Neural progenitor cell (in vitro differentiated cells): ENCODE measurements around the gene EPHB1. TPM values are rescaled to one million over a fixed set of nuclear protein-coding genes. Genes with fewer than 3 reads are reported as not detected.
"Not testable (repeated sequence)": the region's sequence is repeated elsewhere in the genome, so short reads cannot be mapped to it uniquely, and the experiment has no call there.

ENCODE experiments used
- DNase-seq: peaks from one replicate; pipeline ENCODE4 v3.0.0-alpha.2; 2016; ENCODE audit warnings: low spot score
- H2AFZ ChIP-seq: fragments of 200-600 bp; sonication (generic); replicated peaks from 2 replicates; pipeline ENCODE4 v1.6.1; 2016; ENCODE audit warnings: antibody characterized with exemption
- H3F3A ChIP-seq: fragments of 200-600 bp; sonication (generic); 2 replicates; pipeline ENCODE4 v1.6.1; 2016; ENCODE audit warnings: antibody characterized with exemption, low read depth
- H3K27ac ChIP-seq: fragments of 200-600 bp; sonication (generic); 2 replicates; pipeline ENCODE4 v1.5.1; 2016; ENCODE audit warnings: mild to moderate bottlenecking
- H3K27me3 ChIP-seq: fragments of 200-600 bp; sonication (generic); 2 replicates; pipeline ENCODE4 v1.6.1; 2016; ENCODE audit warnings: mild to moderate bottlenecking, moderate library complexity
- H3K36me3 ChIP-seq: fragments of 200-600 bp; sonication (generic); 2 replicates; pipeline ENCODE4 v1.5.1; 2016
- H3K4me1 ChIP-seq: fragments of 200-600 bp; sonication (generic); 2 replicates; pipeline ENCODE4 v1.6.1; 2016; ENCODE audit warnings: mixed run types
- H3K4me2 ChIP-seq: fragments of 200-600 bp; sonication (generic); 2 replicates; pipeline ENCODE4 v1.6.1; 2016
- H3K4me3 ChIP-seq: fragments of 200-600 bp; sonication (generic); 2 replicates; pipeline ENCODE4 v1.5.1; 2016
- H3K79me2 ChIP-seq: fragments of 200-600 bp; sonication (generic); 2 replicates; pipeline ENCODE4 v1.6.1; 2016; ENCODE audit warnings: low read depth
- H3K9ac ChIP-seq: fragments of 200-600 bp; sonication (generic); 2 replicates; pipeline ENCODE4 v1.6.1; 2016
- H3K9me3 ChIP-seq: fragments of 200-600 bp; sonication (generic); 2 replicates; pipeline ENCODE4 v1.5.1; 2016; ENCODE audit warnings: low read depth
- H4K20me1 ChIP-seq: fragments of 200-600 bp; sonication (generic); 2 replicates; pipeline ENCODE4 v1.6.1; 2016; ENCODE audit warnings: low read depth
- H3K27ac Mint-ChIP-seq: 3 replicates; pipeline ENCODE4 v1.8.0; 2021; ENCODE audit warnings: mixed read lengths
- H3K27me3 Mint-ChIP-seq: 2 replicates; pipeline ENCODE4 v1.8.0; 2022; ENCODE audit warnings: low read depth, mild to moderate bottlenecking, inconsistent platforms, moderate library complexity, mixed read lengths; ENCODE audit not compliant: insufficient read depth
- H3K36me3 Mint-ChIP-seq: 3 replicates; pipeline ENCODE4 v1.8.0; 2021; ENCODE audit warnings: mixed read lengths
- H3K4me1 Mint-ChIP-seq: 3 replicates; pipeline ENCODE4 v1.8.0; 2021; ENCODE audit warnings: mixed read lengths
- H3K4me3 Mint-ChIP-seq: 3 replicates; pipeline ENCODE4 v1.8.0; 2021; ENCODE audit warnings: mild to moderate bottlenecking, moderate library complexity, mixed read lengths
- H3K9me3 Mint-ChIP-seq: 3 replicates; pipeline ENCODE4 v1.8.0; 2020; ENCODE audit warnings: mixed read lengths
- EZH2 ChIP-seq: fragments of 200-600 bp; sonication (generic); IDR thresholded peaks from 2 replicates; pipeline ENCODE4 v1.6.1; 2017; ENCODE audit warnings: antibody characterized with exemption, mild to moderate bottlenecking, moderate library complexity
- EZH2phosphoT487 ChIP-seq: fragments of 200-600 bp; sonication (generic); IDR thresholded peaks from 2 replicates; pipeline ENCODE4 v1.6.1; 2017; ENCODE audit warnings: antibody characterized with exemption
- total RNA-seq: library from RNA; depleted of rRNA; stranded (reverse); fragments of >200 nt; gene quantifications from 2 replicates; pipeline ENCODE4 v1.2.3, GENCODE V29; 2015; ENCODE audit warnings: low replicate concordance
- TF ChIP-seq, protein P1 (sequence below): fragments of 200-600 bp; sonication (generic); IDR thresholded peaks from 2 replicates; pipeline ENCODE4 v1.5.1; 2017; ENCODE audit warnings: antibody characterized with exemption, mild to moderate bottlenecking

Gene EPHB1
- total RNA-seq, 1 donor from 2014 or later = 9.1 TPM

DNA sequence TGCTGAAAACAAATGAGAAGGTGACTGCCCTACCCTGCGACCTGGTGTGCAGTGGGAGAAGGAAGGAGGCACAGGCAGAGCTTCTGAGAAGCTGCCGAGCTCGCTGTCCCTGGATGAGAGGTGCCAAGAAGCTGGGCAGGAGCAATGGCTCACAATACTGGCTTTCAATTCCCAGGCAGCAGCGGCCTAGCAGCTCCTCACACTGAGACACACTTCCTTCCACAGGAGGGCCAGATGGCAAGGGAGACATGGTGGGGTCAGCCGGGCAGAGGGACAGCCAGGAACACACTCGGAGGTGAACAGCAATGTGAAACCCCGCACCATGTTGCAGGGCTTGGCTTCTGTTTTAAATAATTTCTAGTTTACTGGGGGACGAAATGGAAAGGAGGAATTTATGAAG lies 314.6 kb downstream of the EPHB1 start:
- H3K27me3 ChIP-seq = no peaks in the 10 kb centered on the region
- H3K4me1 ChIP-seq = no peaks in the 10 kb centered on the region
- no peak for TF ChIP-seq EZH2phosphoT487
- no peak for TF ChIP-seq EZH2
- TF ChIP-seq, protein P1, sequence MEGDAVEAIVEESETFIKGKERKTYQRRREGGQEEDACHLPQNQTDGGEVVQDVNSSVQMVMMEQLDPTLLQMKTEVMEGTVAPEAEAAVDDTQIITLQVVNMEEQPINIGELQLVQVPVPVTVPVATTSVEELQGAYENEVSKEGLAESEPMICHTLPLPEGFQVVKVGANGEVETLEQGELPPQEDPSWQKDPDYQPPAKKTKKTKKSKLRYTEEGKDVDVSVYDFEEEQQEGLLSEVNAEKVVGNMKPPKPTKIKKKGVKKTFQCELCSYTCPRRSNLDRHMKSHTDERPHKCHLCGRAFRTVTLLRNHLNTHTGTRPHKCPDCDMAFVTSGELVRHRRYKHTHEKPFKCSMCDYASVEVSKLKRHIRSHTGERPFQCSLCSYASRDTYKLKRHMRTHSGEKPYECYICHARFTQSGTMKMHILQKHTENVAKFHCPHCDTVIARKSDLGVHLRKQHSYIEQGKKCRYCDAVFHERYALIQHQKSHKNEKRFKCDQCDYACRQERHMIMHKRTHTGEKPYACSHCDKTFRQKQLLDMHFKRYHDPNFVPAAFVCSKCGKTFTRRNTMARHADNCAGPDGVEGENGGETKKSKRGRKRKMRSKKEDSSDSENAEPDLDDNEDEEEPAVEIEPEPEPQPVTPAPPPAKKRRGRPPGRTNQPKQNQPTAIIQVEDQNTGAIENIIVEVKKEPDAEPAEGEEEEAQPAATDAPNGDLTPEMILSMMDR = no peak
- H4K20me1 ChIP-seq = peaks cover 29% of the 10 kb centered on the region
- H3K4me1 Mint-ChIP-seq = peaks cover 3% of the 10 kb centered on the region
- H3K9me3 Mint-ChIP-seq = no peaks in the 10 kb centered on the region
- no peak overlapping the region for H3K27ac ChIP-seq
- no peak overlapping the region for H3K9ac ChIP-seq
- no peaks in the 10 kb centered on the region for H3K79me2 ChIP-seq
- H3K36me3 Mint-ChIP-seq = no peaks in the 10 kb centered on the region
- H3K36me3 ChIP-seq = no peaks in the 10 kb centered on the region
- DNase-seq = no peak
- H3K4me2 ChIP-seq = no peak overlapping the region
- H3K4me3 Mint-ChIP-seq = no peak overlapping the region
- H2AFZ ChIP-seq = no peak overlapping the region
- no peaks in the 10 kb centered on the region for H3F3A ChIP-seq
- H3K9me3 ChIP-seq = no peaks in the 10 kb centered on the region
- H3K27me3 Mint-ChIP-seq = peaks cover 2% of the 10 kb centered on the region
- no peak overlapping the region for H3K27ac Mint-ChIP-seq
- no peak overlapping the region for H3K4me3 ChIP-seq

DNA sequence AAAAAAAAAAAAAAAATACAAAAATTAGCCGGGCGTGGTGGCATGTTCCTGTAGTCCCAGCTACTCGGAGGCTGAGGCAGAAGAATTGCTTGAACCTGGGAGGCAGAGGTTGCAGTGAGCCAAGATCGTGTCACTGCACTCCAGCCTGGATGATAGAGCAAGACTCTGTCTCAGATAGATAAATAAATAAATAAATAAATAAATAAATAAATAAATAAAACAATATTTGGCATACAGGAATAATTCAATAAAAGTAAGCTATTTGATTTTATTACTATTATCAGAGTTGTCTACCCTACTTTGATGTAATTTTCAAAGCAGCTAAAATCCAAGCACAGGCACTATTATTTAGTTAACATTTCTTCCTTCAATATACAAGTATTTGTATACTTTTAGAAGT lies 319.5 kb downstream of the EPHB1 start:
- not testable (repeated sequence) for H3K4me2 ChIP-seq, H3K27me3 ChIP-seq, H4K20me1 ChIP-seq, H3K9ac ChIP-seq, H3K9me3 Mint-ChIP-seq, H3K79me2 ChIP-seq, H3K27me3 Mint-ChIP-seq, H3K4me1 Mint-ChIP-seq, H3F3A ChIP-seq, H3K36me3 ChIP-seq, H3K4me3 ChIP-seq, H3K9me3 ChIP-seq, H2AFZ ChIP-seq, H3K27ac ChIP-seq, H3K27ac Mint-ChIP-seq, H3K4me1 ChIP-seq, DNase-seq, H3K36me3 Mint-ChIP-seq, H3K4me3 Mint-ChIP-seq

DNA sequence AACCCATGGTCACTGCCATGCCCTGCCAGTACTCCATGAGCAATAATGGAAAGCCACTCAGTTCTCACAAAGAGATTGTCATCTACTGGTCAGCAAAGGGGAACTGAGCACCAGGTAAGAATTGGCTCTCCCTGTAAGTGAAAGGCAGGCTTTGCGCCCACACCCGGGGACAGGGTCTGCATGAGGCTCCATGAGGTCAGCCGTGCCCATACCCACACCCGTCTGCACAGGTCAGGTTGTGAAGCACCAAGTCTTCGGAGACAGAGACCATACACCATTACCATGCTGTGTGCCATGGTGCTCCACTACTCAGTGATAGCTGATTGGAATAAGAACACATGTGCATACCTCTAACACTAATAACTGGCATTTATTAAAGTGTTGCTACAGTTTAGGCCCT lies 322.9 kb downstream of the EPHB1 start:
- peaks cover 4% of the 10 kb centered on the region for H3K27me3 Mint-ChIP-seq
- H3K9ac ChIP-seq = no peak overlapping the region
- H3K36me3 ChIP-seq = no peaks in the 10 kb centered on the region
- H3K4me3 Mint-ChIP-seq = no peak overlapping the region
- no peaks in the 10 kb centered on the region for H3K36me3 Mint-ChIP-seq
- H3K4me1 ChIP-seq = no peaks in the 10 kb centered on the region
- H2AFZ ChIP-seq = no peak overlapping the region
- no peaks in the 10 kb centered on the region for H3K9me3 Mint-ChIP-seq
- H3F3A ChIP-seq = no peaks in the 10 kb centered on the region
- no peak overlapping the region for H3K27ac ChIP-seq
- no peak overlapping the region for H3K4me2 ChIP-seq
- H3K4me3 ChIP-seq = no peak overlapping the region
- no peaks in the 10 kb centered on the region for H3K9me3 ChIP-seq
- no peaks in the 10 kb centered on the region for H3K79me2 ChIP-seq
- H3K27ac Mint-ChIP-seq = no peak overlapping the region
- H4K20me1 ChIP-seq = peaks cover 13% of the 10 kb centered on the region
- DNase-seq = no peak
- H3K4me1 Mint-ChIP-seq = no peaks in the 10 kb centered on the region
- TF ChIP-seq EZH2phosphoT487 (no peak), EZH2 (no peak)
- TF ChIP-seq, protein P1 = no peak
- H3K27me3 ChIP-seq = no peaks in the 10 kb centered on the region

DNA sequence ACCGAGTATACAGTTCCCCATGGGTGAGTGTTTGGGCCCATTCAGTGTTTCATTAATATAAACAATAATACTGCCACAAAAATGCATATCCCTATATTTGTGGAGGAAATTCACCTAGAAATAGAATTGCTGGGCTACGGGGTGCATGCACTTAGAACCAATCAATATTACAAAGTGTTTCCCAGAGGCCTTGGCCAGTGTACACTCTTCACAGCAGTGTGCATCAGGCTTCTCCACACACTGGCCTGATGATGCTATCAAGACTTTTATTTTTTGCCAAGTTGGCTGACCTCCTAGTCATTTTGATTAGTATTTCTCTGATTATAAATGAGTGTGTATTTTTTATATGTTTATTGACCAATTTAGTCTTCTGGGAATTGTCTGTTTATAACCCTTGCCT lies 323.7 kb downstream of the EPHB1 start:
- TF ChIP-seq, protein P1 = no peak
- TF ChIP-seq EZH2phosphoT487 = no peak
- TF ChIP-seq EZH2 = no peak
- peaks cover 16% of the 10 kb centered on the region for H4K20me1 ChIP-seq
- H3K79me2 ChIP-seq = no peaks in the 10 kb centered on the region
- H3K4me3 Mint-ChIP-seq = no peak overlapping the region
- no peaks in the 10 kb centered on the region for H3K9me3 Mint-ChIP-seq
- no peak for DNase-seq
- H3K27me3 ChIP-seq = no peaks in the 10 kb centered on the region
- no peaks in the 10 kb centered on the region for H3F3A ChIP-seq
- H3K27ac Mint-ChIP-seq = no peak overlapping the region
- H3K27me3 Mint-ChIP-seq = peaks cover 3% of the 10 kb centered on the region
- no peak overlapping the region for H2AFZ ChIP-seq
- no peak overlapping the region for H3K9ac ChIP-seq
- H3K36me3 ChIP-seq = no peaks in the 10 kb centered on the region
- H3K4me2 ChIP-seq = no peak overlapping the region
- no peaks in the 10 kb centered on the region for H3K4me1 Mint-ChIP-seq
- no peaks in the 10 kb centered on the region for H3K36me3 Mint-ChIP-seq
- no peaks in the 10 kb centered on the region for H3K9me3 ChIP-seq
- no peaks in the 10 kb centered on the region for H3K4me1 ChIP-seq
- H3K27ac ChIP-seq = no peak overlapping the region
- H3K4me3 ChIP-seq = no peak overlapping the region
